Upper lobe of left lung (tissue), 6 donors: ENCODE data around the gene KCNAB2. TPM values are rescaled to one million over a fixed set of nuclear protein-coding genes. Genes with fewer than 3 reads are reported as not detected.
"Not testable (repeated sequence)": the region's sequence is repeated elsewhere in the genome, so short reads cannot be mapped to it uniquely, and the experiment has no call there.

Experiments
- ATAC-seq, 2 donors: fragments of 200-7000 bp; cut with Tn5 transposase; one replicate each; pipeline ENCODE4 v1.9.1; 2022; ENCODE audit warnings: mild to moderate bottlenecking in 2 of 2, moderate library complexity in 2 of 2; ENCODE audit not compliant: low FRiP score in 2 of 2
- DNase-seq, 2 donors: peaks; one replicate each; pipeline ENCODE4 v3.0.0-alpha.2; 2019 to 2020
- H3K27ac ChIP-seq, 4 donors: fragments of 200-600 bp; sonication (generic); one replicate each; pipeline ENCODE4 v1.5.1; 2016 to 2019
- H3K27me3 ChIP-seq, 4 donors: fragments of 200-600 bp; sonication (generic); one replicate each; pipeline ENCODE4 v1.5.1; 2017 to 2019
- H3K36me3 ChIP-seq, 4 donors: fragments of 200-600 bp; sonication (generic); one replicate each; pipeline ENCODE4 v1.5.1; 2016 to 2019
- H3K4me1 ChIP-seq, 4 donors: fragments of 200-600 bp; sonication (generic); one replicate each; pipeline ENCODE4 v1.5.1; 2018 to 2019
- H3K4me3 ChIP-seq, 4 donors: fragments of 200-600 bp; sonication (generic); one replicate each; pipeline ENCODE4 v1.5.1; 2017 to 2019; ENCODE audit warnings: mild to moderate bottlenecking in 2 of 4, moderate library complexity in 1 of 4
- H3K9me3 ChIP-seq, 4 donors: fragments of 200-600 bp; sonication (generic); one replicate each; pipeline ENCODE4 v1.5.1; 2018 to 2019
- CTCF ChIP-seq, 6 experiments: fragments of 450-650 bp in 4 of 6; fragments of 200-600 bp in 2 of 6; sonication (generic) in 2 of 6; IDR thresholded peaks; one replicate each; pipeline ENCODE4 v1.5.1; 2016 to 2019; ENCODE audit warnings: antibody characterized with exemption in 6 of 6
- EP300 ChIP-seq, 4 donors: sonication (generic); formaldehyde crosslinking; IDR thresholded peaks; one replicate each; pipeline ENCODE4 v1.5.1; 2017; ENCODE audit warnings: antibody characterized with exemption in 4 of 4, control low read depth in 2 of 4
- POLR2A ChIP-seq, 4 donors: fragments of 450-650 bp; IDR thresholded peaks; one replicate each; pipeline ENCODE4 v1.5.1; 2016 to 2017; ENCODE audit warnings: antibody characterized with exemption in 4 of 4, mild to moderate bottlenecking in 2 of 4
- POLR2AphosphoS5 ChIP-seq, 2 donors: sonication (generic); formaldehyde crosslinking; IDR thresholded peaks; one replicate each; pipeline ENCODE4 v1.5.1; 2017; ENCODE audit warnings: antibody characterized with exemption in 2 of 2
- WGBS, 2 donors: methylation state at CpG; one replicate each; pipeline ENCODE4 v1.1.5; 2017 to 2018; 5-methylcytosine and 5-hydroxymethylcytosine counted together
- total RNA-seq, 6 donors: library from RNA; depleted of rRNA in 4 of 6; stranded (reverse); fragments of >200 nt in 4 of 6; gene quantifications; one replicate each; pipeline versions ENCODE4 v1.1.0 to v1.2.1, GENCODE V29; 2016 to 2021
- donor health status: DM: no; HTN: no; CAD: no; lungs with moderate emphysema.
- donor health status: DM: no; HTN: yes; CAD: no; lungs with severe emphysema.

The KCNAB2 gene
- total RNA-seq, 6 donors from 2014 or later: 36.9 to 129 (median 97.8) TPM

GRCh38 chr1:6075748-6076147, 30.1 kb downstream of the KCNAB2 start:
- DNase-seq (no peak), ATAC-seq (no peak)
- WGBS, 2 donors: 93 to 99% methylated on average over 3 of the region's 3 CpGs
- TF ChIP-seq EP300 (IDR thresholded peaks at IDR 0.05) (no peak), POLR2A (IDR thresholded peaks at IDR 0.05) (no peak), POLR2AphosphoS5 (IDR thresholded peaks at IDR 0.05) (no peak), CTCF (IDR thresholded peaks at IDR 0.05) (no peak)
- Histone ChIP-seq H3K36me3 (peaks cover 0 to 8% (median 2%) of the 10 kb centered on the region in 4 donors), H3K27ac (no peak overlapping the region), H3K27me3 (no peaks in the 10 kb centered on the region), H3K9me3 (no peaks in the 10 kb centered on the region), H3K4me1 (no peaks in the 10 kb centered on the region), H3K4me3 (no peak overlapping the region)

GRCh38 chr1:6077061-6077460, 31.4 kb downstream of the KCNAB2 start:
- WGBS, 2 donors: 82 to 90% methylated on average over 8 of the region's 8 CpGs
- not testable (repeated sequence) for ATAC-seq, H3K9me3 ChIP-seq, H3K27me3 ChIP-seq, H3K4me3 ChIP-seq, DNase-seq, H3K4me1 ChIP-seq, H3K27ac ChIP-seq
- H3K36me3 ChIP-seq: peaks cover 0 to 11% (median 2%) of the 10 kb centered on the region in 4 donors

GRCh38 chr1:6077506-6077905, 31.8 kb downstream of the KCNAB2 start:
- Histone ChIP-seq H3K4me1 (no peaks in the 10 kb centered on the region), H3K27me3 (no peaks in the 10 kb centered on the region), H3K27ac (no peak overlapping the region), H3K9me3 (no peaks in the 10 kb centered on the region), H3K4me3 (no peak overlapping the region), H3K36me3 (peaks cover 0 to 15% (median 4%) of the 10 kb centered on the region in 4 donors)
- ATAC-seq (no peak), DNase-seq (no peak)
- TF ChIP-seq EP300 (IDR thresholded peaks at IDR 0.05) (no peak), CTCF (IDR thresholded peaks at IDR 0.05) (no peak), POLR2AphosphoS5 (IDR thresholded peaks at IDR 0.05) (no peak), POLR2A (IDR thresholded peaks at IDR 0.05) (no peak)
- WGBS, 2 donors: 66 to 74% methylated on average over 13 to 16 of the region's 19 CpGs

GRCh38 chr1:6077919-6078318, 32.2 kb downstream of the KCNAB2 start:
- H3K27ac ChIP-seq: no peak overlapping the region
- peaks cover 0 to 18% (median 4%) of the 10 kb centered on the region in 4 donors for H3K36me3 ChIP-seq
- ATAC-seq: no peak
- no peak overlapping the region for H3K4me3 ChIP-seq
- 89 to 95% methylated on average over 14 to 16 of the region's 16 CpGs for WGBS, 2 donors
- H3K27me3 ChIP-seq: no peaks in the 10 kb centered on the region
- no peaks in the 10 kb centered on the region for H3K4me1 ChIP-seq
- TF ChIP-seq EP300 (IDR thresholded peaks at IDR 0.05) (no peak), POLR2AphosphoS5 (IDR thresholded peaks at IDR 0.05) (no peak), CTCF (IDR thresholded peaks at IDR 0.05) (no peak)
- DNase-seq: no peak
- no peaks in the 10 kb centered on the region for H3K9me3 ChIP-seq

GRCh38 chr1:6080469-6080868, 34.8 kb downstream of the KCNAB2 start:
- Histone ChIP-seq H3K9me3 (no peaks in the 10 kb centered on the region), H3K4me1 (no peaks in the 10 kb centered on the region), H3K27ac (no peak overlapping the region), H3K4me3 (no peak overlapping the region), H3K27me3 (no peaks in the 10 kb centered on the region), H3K36me3 (peaks cover 0 to 11% (median 2%) of the 10 kb centered on the region in 4 donors)
- DNase-seq: no peak
- no peak for ATAC-seq
- 38 to 54% methylated on average over 6 to 12 of the region's 12 CpGs for WGBS, 2 donors
- no peak for TF ChIP-seq POLR2A (IDR thresholded peaks at IDR 0.05)
- TF ChIP-seq CTCF (IDR thresholded peaks at IDR 0.05): peak in 1 of 6 experiments; percentile 11
- TF ChIP-seq POLR2AphosphoS5 (IDR thresholded peaks at IDR 0.05): no peak
- TF ChIP-seq EP300 (IDR thresholded peaks at IDR 0.05): no peak
